GM12878 (cell line): ENCODE results near the gene DPP6. TPM values are rescaled to one million over a fixed set of nuclear protein-coding genes. Genes with fewer than 3 reads are reported as not detected.

Experiments used
- ATAC-seq: fragments of 200-7000 bp; cut with Tn5 transposase; 3 replicates; pipeline ENCODE4 v1.9.1; 2020; ENCODE audit warnings: mild to moderate bottlenecking, moderate library complexity
- BruUV-seq: library from RNA; stranded (reverse); fragments of 400-500 nt; replicated peaks from 2 replicates; lab custom pipeline; 2021; lab: Mats Ljungman, UMichigan
- CTCF ChIA-PET: fragments of 300-600 bp; sonication (Branson Sonifier 250); formaldehyde crosslinking; extraction: SDS; loops from one replicate; lab custom pipeline; 2021; ENCODE audit warnings: inconsistent platforms; lab: Yijun Ruan, JAX
- POLR2A ChIA-PET: fragments of 350-600 bp; formaldehyde crosslinking; extraction: SDS; loops from one replicate; lab custom pipeline; 2021; ENCODE audit warnings: inconsistent platforms; lab: Charles Lee
- RAD21 ChIA-PET: fragments of 300-600 bp; sonication (Branson Sonifier 250); formaldehyde crosslinking; loops from one replicate; lab custom pipeline; 2023; ENCODE audit warnings: antibody characterized with exemption; ENCODE audit not compliant: unreplicated experiment; lab: Charles Lee
- SMC1A ChIA-PET: fragments of 300-600 bp; sonication (Branson Sonifier 250); formaldehyde crosslinking; loops from one replicate; lab custom pipeline; 2023; ENCODE audit not compliant: unreplicated experiment, uncharacterized antibody; lab: Charles Lee
- DNase-seq: peaks from one replicate; pipeline ENCODE4 v3.0.0-alpha.2; 2011; ENCODE audit warnings: low read depth, low spot score
- FAIRE-seq: peaks from 3 replicates; lab custom pipeline; 2011; peaks lifted over from hg19 to GRCh38; lab: Jason Lieb, UNC
- H2AFZ ChIP-seq: 2 replicates; pipeline ENCODE4 v1.6.0; 2011; ENCODE audit warnings: low read depth, low read length, control low read depth; ENCODE audit not compliant: control insufficient read depth
- H3K27ac ChIP-seq: 2 replicates; pipeline ENCODE4 v1.5.1; 2011; ENCODE audit warnings: control low read depth; ENCODE audit not compliant: control insufficient read depth, insufficient read depth
- H3K27me3 ChIP-seq, 2 experiments: replicated peaks in 1 of 2; 2 replicates each; pipeline versions ENCODE4 v1.6.0 to v1.6.1; 2011; ENCODE audit warnings: low read length in 1 of 2; ENCODE audit not compliant: control insufficient read depth in 2 of 2, insufficient read depth in 2 of 2
- H3K36me3 ChIP-seq, 2 experiments: 2 replicates each; pipeline ENCODE4 v1.5.1; 2011; ENCODE audit warnings: low read length in 1 of 2; ENCODE audit not compliant: control insufficient read depth in 2 of 2, insufficient read depth in 2 of 2
- H3K4me1 ChIP-seq: 2 replicates; pipeline ENCODE4 v1.6.1; 2011; ENCODE audit warnings: mild to moderate bottlenecking, low read length, moderate library complexity, mixed read lengths; ENCODE audit not compliant: control insufficient read depth, insufficient read depth
- H3K4me2 ChIP-seq: 2 replicates; pipeline ENCODE4 v1.6.0; 2011; ENCODE audit warnings: control low read depth; ENCODE audit not compliant: control insufficient read depth, insufficient read depth
- H3K4me3 ChIP-seq: fragments of 200-600 bp; sonication (generic); 2 replicates; pipeline ENCODE4 v1.5.1; 2016
- H3K79me2 ChIP-seq: 2 replicates; pipeline ENCODE4 v1.6.0; 2011; ENCODE audit warnings: low read length; ENCODE audit not compliant: control insufficient read depth, insufficient read depth
- H3K9ac ChIP-seq: 2 replicates; pipeline ENCODE4 v1.8.0; 2011; ENCODE audit warnings: low read length, control low read depth, mixed read lengths; ENCODE audit not compliant: control insufficient read depth, insufficient read depth
- H3K9me3 ChIP-seq: replicated peaks from 3 replicates; pipeline ENCODE4 v1.5.1; 2011; ENCODE audit warnings: mild to moderate bottlenecking, low read length; ENCODE audit not compliant: control insufficient read depth, insufficient read depth
- H4K20me1 ChIP-seq: 2 replicates; pipeline ENCODE4 v1.6.0; 2011; ENCODE audit not compliant: control insufficient read depth, insufficient read depth
- ASH2L ChIP-seq: fragments of 300-600, 200-600 bp; sonication (generic); IDR thresholded peaks from 2 replicates; pipeline ENCODE4 v1.6.1; 2017; ENCODE audit warnings: low read depth, mild to moderate bottlenecking, borderline replicate concordance
- BRCA1 ChIP-seq: IDR thresholded peaks from 2 replicates; pipeline ENCODE4 v1.6.1; 2011; ENCODE audit warnings: low read depth, low read length, improper control_type of control experiment
- EED ChIP-seq: sonication (generic); IDR thresholded peaks from 2 replicates; pipeline ENCODE4 v1.6.1; 2016; ENCODE audit warnings: antibody characterized with exemption, low read depth
- MEF2A ChIP-seq: IDR thresholded peaks from 2 replicates; pipeline ENCODE4 v1.6.1; 2011; ENCODE audit warnings: low read depth, mild to moderate bottlenecking, low read length, moderate library complexity; ENCODE audit not compliant: insufficient read depth
- MTA3 ChIP-seq: IDR thresholded peaks from 2 replicates; pipeline ENCODE4 v1.6.1; 2012; ENCODE audit warnings: low read length, inconsistent platforms, borderline replicate concordance
- NR2C2 ChIP-seq: IDR thresholded peaks from 2 replicates; pipeline ENCODE4 v1.6.1; 2011; ENCODE audit warnings: borderline replicate concordance, low read depth; ENCODE audit not compliant: control insufficient read depth, insufficient read length
- PAX5 ChIP-seq: IDR thresholded peaks from 2 replicates; pipeline ENCODE4 v1.6.1; 2011; ENCODE audit warnings: low read depth, low read length, borderline replicate concordance
- POU2F2 ChIP-seq: IDR thresholded peaks from 3 replicates; pipeline ENCODE4 v1.6.1; 2011; ENCODE audit warnings: low read depth, mild to moderate bottlenecking, low read length, borderline replicate concordance
- SIN3A ChIP-seq: IDR thresholded peaks from 2 replicates; pipeline ENCODE4 v1.6.1; 2012; ENCODE audit warnings: low read depth, low read length, improper control_type of control experiment
- SP1 ChIP-seq: IDR thresholded peaks from one replicate; pipeline ENCODE4 v1.6.1; 2011; ENCODE audit warnings: low read depth, low read length
- SREBF2 ChIP-seq: IDR thresholded peaks from 2 replicates; pipeline ENCODE4 v1.6.1; 2012; ENCODE audit warnings: mild to moderate bottlenecking, low read length
- SUPT20H ChIP-seq: IDR thresholded peaks from 2 replicates; pipeline ENCODE4 v1.6.1; 2011; ENCODE audit warnings: low read depth, mild to moderate bottlenecking, low read length, moderate library complexity, borderline replicate concordance; ENCODE audit not compliant: control insufficient read depth
- TCF7 ChIP-seq: IDR thresholded peaks from 2 replicates; pipeline ENCODE4 v1.6.1; 2014; ENCODE audit warnings: antibody characterized with exemption, borderline replicate concordance
- WRNIP1 ChIP-seq: IDR thresholded peaks from 2 replicates; pipeline ENCODE4 v1.6.1; 2011; ENCODE audit warnings: low read depth, low read length, improper control_type of control experiment, borderline replicate concordance
- ZNF274 ChIP-seq: IDR thresholded peaks from one replicate; pipeline ENCODE4 v1.8.0; 2011; ENCODE audit not compliant: insufficient read length, insufficient read depth
- ZNF384 ChIP-seq: IDR thresholded peaks from 2 replicates; pipeline ENCODE4 v1.6.1; 2012; ENCODE audit warnings: low read depth, mild to moderate bottlenecking, low read length, improper control_type of control experiment, borderline replicate concordance
- ZNF622 ChIP-seq: fragments of 450-650 bp; IDR thresholded peaks from 2 replicates; pipeline ENCODE4 v1.6.1; 2017; ENCODE audit warnings: mild to moderate bottlenecking, inconsistent platforms
- WGBS: methylation state at CpG from one replicate; pipeline ENCODE4 v1.1.6; 2016; ENCODE audit warnings: low lambda C conversion rate; ENCODE audit not compliant: insufficient replicate concordance, insufficient coverage; ENCODE audit errors: missing lambda C conversion rate; 5-methylcytosine and 5-hydroxymethylcytosine counted together
- in situ Hi-C: fragments of 300-500 bp; cut with MboI; formaldehyde crosslinking; loops from 9 replicates; pipeline ENCODE4 v1.14.3; 2018; ENCODE audit warnings: mixed read lengths
- intact Hi-C: fragments of 100-400 bp; cut with micrococcal nuclease; formaldehyde crosslinking; loops from one replicate; pipeline ENCODE4 v1.14.2; 2022; ENCODE audit not compliant: unreplicated experiment
- polyA plus RNA-seq, 11 experiments: library from polyadenylated mRNA; depleted of rRNA in 4 of 11; unstranded in 6 of 11; stranded (reverse) in 5 of 11; fragments of >200 nt; fragmentation: Nextera tagmentation in 4 of 11; fragmentation: Illumina TruSeq in 1 of 11; extraction: Ambion mirVana in 4 of 11; extraction: Trizol in 1 of 11; gene quantifications; 1 replicate in 1 of 11; 2 replicates in 10 of 11; pipeline versions ENCODE4 v1.2.1 to v1.2.3, GENCODE V29; 2011 to 2016; ENCODE audit warnings: inconsistent platforms in 2 of 11, missing spikeins in 2 of 11, low read depth in 1 of 11
- total RNA-seq, 4 experiments: library from RNA; depleted of rRNA in 3 of 4; stranded (reverse); fragments of >200 nt in 3 of 4; fragmentation: Illumina TruSeq in 1 of 4; extraction: Trizol in 1 of 4; gene quantifications; 2 replicates each; pipeline versions ENCODE4 v1.2.1 to v1.2.3, GENCODE V29; 2013 to 2021
- TF ChIP-seq, protein P1 (sequence below): IDR thresholded peaks from 2 replicates; pipeline ENCODE4 v1.6.1; 2012; ENCODE audit warnings: mild to moderate bottlenecking, low read depth, low read length

DPP6 gene
- total and polyA plus RNA-seq, 10 of the 15 experiments (the other 5 are each of a cell fraction or from before 2014, with no cell fraction given) = not detected

DNA sequence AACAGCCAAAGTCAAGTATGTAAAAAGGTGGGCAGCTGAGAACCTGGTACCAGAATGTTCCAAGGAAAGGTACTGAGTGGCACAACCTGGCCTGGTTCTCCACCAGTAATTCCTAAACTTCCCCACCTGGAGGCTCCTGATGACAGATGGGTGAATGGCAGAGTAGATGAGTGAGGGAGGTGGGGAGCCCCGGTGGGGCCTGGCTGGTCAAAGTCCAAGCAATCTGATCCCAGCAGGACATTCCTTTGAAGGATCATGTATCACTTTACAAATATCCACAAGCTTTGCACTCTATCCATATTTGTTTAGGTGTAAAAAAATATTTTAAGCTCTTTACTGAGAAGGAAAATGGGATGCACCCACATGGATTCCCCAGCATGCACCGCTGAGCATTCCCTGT is 250.2 kb downstream of the DPP6 start:
- no peaks in the 10 kb centered on the region for H3K79me2 ChIP-seq
- SMC1A ChIA-PET = no interaction called here
- no peak overlapping the region for H3K4me3 ChIP-seq
- no peak overlapping the region for H3K9ac ChIP-seq
- TF ChIP-seq ZNF384 = no peak
- TF ChIP-seq SIN3A = no peak
- TF ChIP-seq BRCA1 = no peak
- no peak for TF ChIP-seq EED
- no peak for TF ChIP-seq WRNIP1
- no peak for TF ChIP-seq POU2F2
- TF ChIP-seq SUPT20H = no peak
- TF ChIP-seq MEF2A = no peak
- no peak for TF ChIP-seq ZNF622
- no peak overlapping the region for H2AFZ ChIP-seq
- no peaks in the 10 kb centered on the region for H3K9me3 ChIP-seq
- DNase-seq (no peak), ATAC-seq (no peak), FAIRE-seq (no peak)
- POLR2A ChIA-PET = no interaction called here
- H4K20me1 ChIP-seq = no peaks in the 10 kb centered on the region
- H3K27ac ChIP-seq = no peak overlapping the region
- no peak overlapping the region for H3K4me2 ChIP-seq
- no TSS peak for BruUV-seq
- H3K4me1 ChIP-seq = no peaks in the 10 kb centered on the region
- intact Hi-C loops = no loop called here
- 33% methylated on average over 2 of the region's 2 CpGs for WGBS
- RAD21 ChIA-PET = no interaction called here
- in situ Hi-C loops = no loop called here
- CTCF ChIA-PET = no interaction called here
- H3K36me3 ChIP-seq = no peaks in the 10 kb centered on the region
- H3K27me3 ChIP-seq = no peaks in the 10 kb centered on the region

DNA sequence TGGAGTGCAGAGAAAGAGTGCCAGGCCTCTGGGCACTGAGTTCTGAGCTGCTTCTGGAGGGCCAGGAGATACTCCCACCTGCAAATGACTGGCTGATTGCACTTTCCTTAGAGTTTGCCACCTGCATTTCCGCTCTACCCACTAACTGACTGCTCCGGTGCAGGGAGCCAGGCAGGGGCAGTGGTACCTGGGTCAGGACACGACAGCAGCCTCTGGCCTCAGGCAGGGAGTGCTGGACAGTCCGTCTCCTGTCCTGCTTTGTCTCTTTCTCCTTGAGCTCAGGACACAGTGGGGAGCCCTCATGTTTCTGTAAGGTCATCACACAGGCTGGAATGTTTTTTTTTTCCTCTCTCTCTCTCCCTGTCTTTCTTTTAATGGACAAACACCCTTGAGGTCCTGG is 252.0 kb downstream of the DPP6 start:
- no TSS peak for BruUV-seq
- H3K27ac ChIP-seq = no peak overlapping the region
- ChIA-PET SMC1A (interaction anchor here (0.7 kb wide), 1 partner anchor 167 kb away, joined by 3 read pairs; no protein-coding TSS in a partner anchor), RAD21 (no interaction called here), POLR2A (no interaction called here), CTCF (no interaction called here)
- no peak for DNase-seq
- in situ Hi-C loops = no loop called here
- no peak overlapping the region for H3K4me3 ChIP-seq
- WGBS = 18% methylated on average over 4 of the region's 4 CpGs
- H3K9me3 ChIP-seq = no peaks in the 10 kb centered on the region
- H3K36me3 ChIP-seq = no peaks in the 10 kb centered on the region
- no peaks in the 10 kb centered on the region for H3K4me1 ChIP-seq
- H4K20me1 ChIP-seq = no peaks in the 10 kb centered on the region
- H2AFZ ChIP-seq = no peak overlapping the region
- no peak overlapping the region for H3K4me2 ChIP-seq
- H3K79me2 ChIP-seq = no peaks in the 10 kb centered on the region
- no peak for ATAC-seq
- H3K27me3 ChIP-seq = no peaks in the 10 kb centered on the region
- no peak overlapping the region for H3K9ac ChIP-seq
- no peak for FAIRE-seq
- intact Hi-C loops = no loop called here
- TF ChIP-seq TCF7 = no peak
- TF ChIP-seq ASH2L = no peak
- no peak for TF ChIP-seq NR2C2
- no peak for TF ChIP-seq ZNF274
- TF ChIP-seq MTA3 = no peak
- TF ChIP-seq, protein P1, sequence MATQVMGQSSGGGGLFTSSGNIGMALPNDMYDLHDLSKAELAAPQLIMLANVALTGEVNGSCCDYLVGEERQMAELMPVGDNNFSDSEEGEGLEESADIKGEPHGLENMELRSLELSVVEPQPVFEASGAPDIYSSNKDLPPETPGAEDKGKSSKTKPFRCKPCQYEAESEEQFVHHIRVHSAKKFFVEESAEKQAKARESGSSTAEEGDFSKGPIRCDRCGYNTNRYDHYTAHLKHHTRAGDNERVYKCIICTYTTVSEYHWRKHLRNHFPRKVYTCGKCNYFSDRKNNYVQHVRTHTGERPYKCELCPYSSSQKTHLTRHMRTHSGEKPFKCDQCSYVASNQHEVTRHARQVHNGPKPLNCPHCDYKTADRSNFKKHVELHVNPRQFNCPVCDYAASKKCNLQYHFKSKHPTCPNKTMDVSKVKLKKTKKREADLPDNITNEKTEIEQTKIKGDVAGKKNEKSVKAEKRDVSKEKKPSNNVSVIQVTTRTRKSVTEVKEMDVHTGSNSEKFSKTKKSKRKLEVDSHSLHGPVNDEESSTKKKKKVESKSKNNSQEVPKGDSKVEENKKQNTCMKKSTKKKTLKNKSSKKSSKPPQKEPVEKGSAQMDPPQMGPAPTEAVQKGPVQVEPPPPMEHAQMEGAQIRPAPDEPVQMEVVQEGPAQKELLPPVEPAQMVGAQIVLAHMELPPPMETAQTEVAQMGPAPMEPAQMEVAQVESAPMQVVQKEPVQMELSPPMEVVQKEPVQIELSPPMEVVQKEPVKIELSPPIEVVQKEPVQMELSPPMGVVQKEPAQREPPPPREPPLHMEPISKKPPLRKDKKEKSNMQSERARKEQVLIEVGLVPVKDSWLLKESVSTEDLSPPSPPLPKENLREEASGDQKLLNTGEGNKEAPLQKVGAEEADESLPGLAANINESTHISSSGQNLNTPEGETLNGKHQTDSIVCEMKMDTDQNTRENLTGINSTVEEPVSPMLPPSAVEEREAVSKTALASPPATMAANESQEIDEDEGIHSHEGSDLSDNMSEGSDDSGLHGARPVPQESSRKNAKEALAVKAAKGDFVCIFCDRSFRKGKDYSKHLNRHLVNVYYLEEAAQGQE = no peak
- TF ChIP-seq PAX5 = no peak
- TF ChIP-seq SREBF2 = no peak
- TF ChIP-seq SP1 = no peak
